Caki2 (cell line): Measurements from ENCODE around the gene SYNJ2. TPM values are rescaled to one million over a fixed set of nuclear protein-coding genes. Genes with fewer than 3 reads are reported as not detected.

Source experiments
- DNase-seq: peaks from one replicate; pipeline ENCODE4 v3.0.0-alpha.2; 2015; ENCODE audit warnings: low read depth
- in situ Hi-C: cut with HindIII; loops from 2 replicates; pipeline ENCODE4 v1.10.0; 2016; ENCODE audit warnings: low sequenced_read_pairs, low pct_unique_long_range_greater_than_20kb, mixed read lengths
- total RNA-seq: library from RNA; depleted of rRNA; stranded (reverse); fragments of >200 nt; shearing (Covaris generic); gene quantifications from 2 replicates; pipeline ENCODE4 v1.2.3, GENCODE V29; 2014; ENCODE audit warnings: low replicate concordance

SYNJ2 gene
- total RNA-seq, 1 experiment from 2014 or later, result 21.3 TPM

DNA sequence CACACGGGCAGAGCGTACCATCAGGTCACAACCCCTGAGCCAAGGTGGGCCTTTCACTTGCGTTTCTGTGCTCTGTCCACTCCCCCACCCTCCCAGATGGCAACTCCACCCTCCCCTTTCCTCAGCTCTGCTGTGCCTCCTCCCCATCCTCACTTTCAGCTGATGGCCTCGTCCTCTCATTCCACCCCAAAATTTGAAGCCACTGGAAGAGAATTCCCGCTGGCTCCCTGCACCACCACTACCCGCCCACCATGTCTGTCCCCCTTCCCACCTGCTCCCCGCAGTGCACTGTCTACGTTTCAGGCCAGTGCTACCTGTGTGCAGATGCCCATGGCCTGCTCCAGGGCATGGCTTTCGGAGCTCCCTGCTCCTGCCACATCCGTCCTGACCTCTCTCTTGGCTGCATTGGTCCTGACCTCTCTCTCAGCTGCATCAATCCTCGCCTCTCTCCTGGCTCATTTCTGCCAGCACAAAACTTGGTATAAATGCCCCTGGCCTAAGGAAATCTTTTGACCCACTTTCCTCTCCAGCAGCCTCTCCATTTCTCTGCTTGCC lies 24.0 kb downstream of the SYNJ2 start:
- no peak for DNase-seq
- in situ Hi-C loops, result no loop called here

DNA sequence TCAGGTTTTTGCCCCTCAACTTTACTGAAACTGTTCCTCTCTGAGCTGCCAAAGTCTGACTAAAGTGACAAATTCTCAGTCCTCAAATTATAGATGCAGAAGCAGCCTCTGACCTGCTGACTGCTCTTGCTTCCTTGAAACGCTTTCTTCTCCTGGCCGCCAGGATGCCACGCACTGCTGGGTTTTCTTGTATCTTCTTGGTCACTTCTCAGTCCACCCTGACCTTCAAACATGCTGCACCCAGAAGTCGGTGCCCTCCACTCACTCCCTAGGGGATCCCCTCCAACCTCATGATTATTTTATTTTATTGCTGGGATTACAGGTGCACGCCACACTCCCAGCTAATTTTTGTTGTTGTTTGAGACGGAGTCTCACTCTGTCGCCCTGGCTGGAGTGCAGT lies 24.7 kb downstream of the SYNJ2 start:
- in situ Hi-C loops, result no loop called here
- DNase-seq, result no peak

DNA sequence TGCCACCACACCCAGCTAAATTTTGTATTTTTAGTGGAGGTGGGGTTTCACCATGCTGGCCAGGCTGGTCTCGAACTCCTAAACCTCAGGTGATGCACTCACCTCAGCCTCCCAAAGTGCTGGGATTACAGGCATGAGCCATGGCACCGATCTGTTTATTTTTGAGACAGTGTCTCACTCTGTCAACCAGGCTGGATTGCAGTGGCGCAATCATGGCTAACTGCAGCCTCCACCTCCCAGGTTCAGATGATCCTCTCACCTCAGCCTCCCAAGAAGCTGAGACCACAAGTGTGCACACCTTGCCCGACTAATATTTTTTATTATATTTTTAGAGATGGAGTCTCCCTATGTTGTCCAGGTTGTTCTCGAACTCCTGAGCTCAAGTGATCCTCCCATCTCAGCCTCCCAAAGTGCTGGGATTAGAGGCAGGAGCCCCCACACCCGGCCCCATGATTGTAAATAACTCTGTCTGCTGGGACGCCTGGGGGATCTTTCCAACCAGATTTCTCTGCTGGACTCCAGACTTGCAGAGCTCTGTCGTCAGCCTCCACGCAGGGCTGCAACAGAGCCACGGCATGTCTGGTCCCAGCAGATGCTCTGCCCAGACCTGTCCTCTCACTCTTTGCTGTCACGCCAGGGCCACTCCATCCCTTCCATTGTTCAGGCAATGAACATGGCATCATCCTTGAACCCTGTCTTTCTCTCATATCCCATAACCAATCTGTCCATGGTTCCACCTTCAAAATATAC lies 25.3 kb downstream of the SYNJ2 start:
- in situ Hi-C loops, result no loop called here
- DNase-seq, result no peak

DNA sequence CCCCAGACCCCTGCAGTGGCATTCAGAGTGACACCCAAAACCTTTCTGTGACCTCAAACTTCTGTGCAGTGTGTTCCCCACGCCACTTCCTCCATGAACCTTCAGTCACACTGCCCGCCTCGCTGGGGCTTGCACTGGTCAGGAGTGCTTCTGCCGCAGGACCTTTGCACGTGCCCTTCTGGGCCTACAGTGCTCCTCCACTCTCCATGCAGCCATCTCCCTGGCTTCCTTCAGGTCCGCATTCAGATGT lies 27.1 kb downstream of the SYNJ2 start:
- DNase-seq, result no peak
- in situ Hi-C loops, result no loop called here

DNA sequence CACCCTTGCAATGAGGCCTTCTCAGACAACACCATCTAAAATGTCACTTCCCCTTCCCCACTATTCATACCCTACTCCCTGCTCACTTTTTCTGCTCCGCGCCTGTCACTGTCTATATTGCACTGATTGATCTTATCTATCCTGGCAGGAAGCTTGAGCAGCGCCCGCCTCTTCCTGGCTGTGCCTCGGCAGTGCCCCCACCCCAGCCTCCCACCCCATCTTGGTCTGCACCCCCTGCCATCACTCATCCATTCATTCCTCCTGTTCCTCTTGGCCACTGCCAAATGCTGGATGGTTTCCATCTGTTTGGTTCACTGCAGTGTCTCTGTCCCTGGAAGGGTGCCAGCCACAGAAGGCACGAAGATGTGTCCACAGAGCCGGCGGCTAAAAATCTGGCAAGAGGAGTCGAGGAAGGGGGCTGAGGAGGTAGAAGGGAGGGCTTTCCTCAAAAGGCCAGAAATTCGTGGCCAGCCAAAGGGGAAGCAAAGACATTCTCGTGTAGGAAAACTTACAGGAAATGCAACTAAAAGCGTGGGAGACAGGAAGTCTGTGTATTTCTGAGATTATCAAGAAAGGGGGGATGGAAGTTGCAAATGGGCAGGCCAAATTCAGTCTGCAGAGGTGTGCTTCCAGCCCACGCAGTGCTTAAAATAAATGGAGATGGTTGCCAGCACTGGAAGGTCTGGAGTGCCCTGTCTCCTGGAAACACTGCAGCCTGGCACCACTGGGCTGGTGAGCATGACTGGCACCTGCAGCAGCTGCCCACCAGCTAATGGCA lies 27.6 kb downstream of the SYNJ2 start:
- in situ Hi-C loops, result no loop called here
- DNase-seq, result no peak

DNA sequence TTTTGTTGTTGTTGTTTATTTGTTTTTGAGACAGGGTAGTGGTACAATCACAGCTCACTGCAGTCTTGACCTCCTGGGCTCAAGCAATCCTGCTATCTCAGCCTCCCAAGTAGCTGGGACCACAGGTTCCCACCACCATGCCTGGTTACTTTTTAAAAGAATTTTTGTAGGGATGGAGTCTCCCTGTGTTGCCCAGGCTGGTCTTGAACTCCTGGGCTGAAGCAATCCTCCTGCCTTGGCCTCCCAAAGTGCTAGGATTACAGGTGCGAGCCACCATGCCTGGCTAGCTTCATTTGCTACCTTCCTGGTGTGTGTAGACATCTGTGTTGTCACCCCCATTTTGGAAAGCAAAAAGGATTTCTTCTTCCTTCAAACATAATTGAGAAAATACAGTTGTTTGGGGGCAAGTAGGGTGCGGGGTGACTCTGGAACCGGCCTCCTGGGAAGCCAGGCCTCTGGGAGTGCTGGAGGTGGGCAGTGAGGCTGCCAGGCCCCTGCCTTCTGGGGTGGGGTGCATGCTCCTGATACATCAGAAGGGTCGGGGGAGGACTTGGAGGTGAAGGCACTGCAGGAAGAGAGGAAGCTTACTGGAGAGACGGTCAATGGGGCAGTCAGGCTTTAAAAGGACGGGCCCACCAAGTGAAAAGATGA lies 28.4 kb downstream of the SYNJ2 start:
- in situ Hi-C loops, result no loop called here
- no peak for DNase-seq

DNA sequence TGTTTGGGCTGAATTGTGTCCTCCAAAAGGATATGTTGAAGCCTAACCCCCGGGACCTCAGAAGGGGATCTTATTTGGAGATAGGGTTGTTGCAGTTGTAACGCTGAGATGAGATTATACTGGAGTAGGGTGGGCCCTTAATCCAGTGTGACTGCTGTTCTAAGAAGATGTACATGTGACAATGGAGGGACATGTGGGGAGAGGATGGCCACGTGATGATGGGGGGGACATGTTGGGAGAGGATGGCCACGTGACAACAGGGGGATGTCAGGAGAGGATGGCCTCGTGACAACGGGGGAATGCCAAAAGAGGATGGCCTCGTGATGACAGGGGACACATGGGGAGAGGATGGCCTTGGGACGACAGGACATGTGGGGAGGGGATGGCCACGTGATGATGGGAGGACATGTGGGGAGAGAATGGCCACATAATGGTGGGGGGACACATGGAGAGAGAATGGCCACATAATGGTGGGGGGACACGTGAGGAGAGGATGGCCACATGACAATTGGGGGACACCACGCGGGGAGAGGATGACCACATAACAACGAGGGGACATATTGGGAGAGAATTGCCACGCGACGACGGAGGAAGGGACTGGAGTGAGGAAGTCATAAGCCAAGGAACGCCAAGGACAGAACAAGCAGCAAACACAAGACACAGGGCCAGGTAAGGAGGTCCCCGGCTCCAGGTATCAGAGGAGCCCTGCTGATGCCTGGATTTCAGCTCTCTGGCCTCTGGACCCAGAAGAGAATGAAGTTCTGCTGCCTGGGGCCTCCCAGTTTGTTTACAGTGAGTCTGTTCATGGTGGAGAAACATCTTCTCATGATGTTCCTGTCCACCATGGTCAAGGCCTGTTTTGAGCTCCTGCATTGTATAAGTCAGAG lies 29.2 kb downstream of the SYNJ2 start:
- in situ Hi-C loops, result no loop called here
- no peak for DNase-seq

DNA sequence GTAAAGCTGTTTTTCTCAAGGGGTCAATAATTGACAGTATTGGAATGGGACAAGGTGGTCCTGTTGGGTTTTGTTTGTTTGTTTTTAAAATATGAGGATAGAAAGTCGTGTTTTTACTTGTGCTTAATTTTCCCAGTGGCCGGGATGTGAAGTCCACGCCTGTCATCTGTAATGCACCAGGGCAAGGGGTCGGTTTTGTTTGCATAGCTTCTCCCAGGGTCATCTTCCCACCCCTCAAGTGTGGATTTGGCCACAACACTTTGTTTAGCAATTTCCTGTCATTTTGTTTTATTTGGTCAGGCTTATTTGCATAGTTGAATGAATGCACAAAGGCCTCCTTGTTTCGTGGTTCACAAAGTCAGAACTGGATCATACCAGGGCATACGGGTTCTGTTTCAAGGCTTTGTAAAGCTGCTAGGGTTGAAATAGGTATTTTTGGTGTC lies 29.8 kb downstream of the SYNJ2 start:
- no peak for DNase-seq
- in situ Hi-C loops, result no loop called here

DNA sequence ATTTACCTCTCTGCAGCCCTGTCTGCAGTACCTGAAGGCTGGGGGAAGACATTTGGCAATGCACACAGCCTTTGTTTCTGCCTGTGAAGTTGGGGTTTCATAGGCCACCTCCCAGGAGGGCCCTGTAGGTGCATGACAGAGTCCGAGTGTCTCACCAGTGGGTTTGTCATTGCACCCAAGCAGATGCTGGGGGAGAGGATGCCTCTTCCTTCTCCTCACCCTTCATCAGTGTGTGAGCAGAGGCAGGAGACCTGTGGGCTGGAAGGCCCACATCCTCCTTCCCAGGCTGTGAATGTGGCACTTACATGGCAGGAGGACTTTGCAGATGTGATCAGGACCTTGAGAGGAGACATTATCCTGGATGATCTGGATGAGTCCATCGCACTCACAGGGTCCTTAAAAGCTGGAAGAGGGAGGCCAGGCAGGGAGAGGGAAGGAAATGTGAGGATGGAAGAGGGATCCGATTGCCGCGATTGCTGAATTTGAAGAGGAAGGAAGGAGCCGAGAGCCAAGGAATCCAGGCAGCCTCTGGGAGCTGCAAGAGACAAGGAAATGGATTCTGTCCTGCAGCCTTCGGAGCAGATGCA lies 30.4 kb downstream of the SYNJ2 start:
- DNase-seq, result no peak
- in situ Hi-C loops, result no loop called here

DNA sequence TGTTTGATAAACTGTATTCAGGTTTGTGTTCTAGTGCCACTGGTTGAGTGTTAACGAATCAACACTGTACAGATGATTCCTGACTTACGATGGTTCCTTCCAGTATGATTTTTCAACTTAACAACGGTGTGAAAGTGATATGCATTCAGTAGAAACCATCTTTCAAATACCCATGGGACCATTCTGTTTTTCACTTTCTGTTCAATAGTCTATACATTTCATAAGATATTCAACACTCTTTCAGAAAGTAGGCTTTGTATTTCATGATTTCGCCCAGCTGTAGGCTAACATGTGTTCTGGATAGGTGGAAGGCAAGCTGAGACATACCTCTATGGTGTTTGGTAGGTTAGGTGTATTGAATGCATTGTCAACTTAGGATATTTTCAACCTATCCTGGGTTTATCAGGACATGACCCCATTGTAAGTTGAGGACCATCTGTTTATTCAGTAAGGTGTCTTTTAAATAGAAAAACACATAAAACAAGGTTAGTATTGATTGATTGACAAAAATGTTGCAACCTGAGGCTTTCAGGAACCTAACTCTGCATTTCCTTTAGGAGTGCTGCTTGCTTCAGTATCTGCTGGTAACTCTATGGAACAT lies 32.3 kb downstream of the SYNJ2 start:
- DNase-seq, result no peak
- in situ Hi-C loops, result no loop called here

DNA sequence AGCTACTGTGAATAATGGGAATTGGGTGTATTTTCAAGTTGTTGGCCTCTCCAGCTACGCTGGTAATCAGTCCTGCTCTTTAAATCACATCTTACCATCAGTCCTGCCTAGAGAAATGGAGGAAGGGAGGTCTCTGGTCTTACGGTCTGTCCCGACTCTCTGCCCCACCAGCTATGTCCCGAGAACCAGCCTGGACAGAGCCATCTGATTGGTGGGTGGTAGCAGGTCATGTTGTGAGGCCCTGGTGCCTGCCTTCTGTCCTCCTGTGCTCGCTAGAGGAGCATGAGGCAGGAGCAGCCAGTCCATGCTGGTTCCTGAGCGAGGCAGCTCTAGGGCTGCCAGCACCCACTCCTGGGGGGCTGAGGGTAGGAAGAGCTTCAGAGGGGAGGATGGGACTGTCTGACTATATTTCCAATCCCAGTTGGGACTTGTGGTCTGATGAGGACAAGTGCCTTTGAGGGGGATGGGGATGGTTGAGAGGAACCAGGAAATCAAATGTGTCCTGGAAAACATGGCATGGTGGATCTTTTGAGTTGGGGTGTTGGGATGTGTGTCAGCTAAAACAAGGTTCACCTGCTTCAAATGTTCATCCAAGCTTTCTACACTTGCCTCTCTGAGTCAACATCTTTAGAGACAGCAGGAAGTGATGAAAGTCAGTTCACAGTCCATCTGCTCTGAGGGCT lies 33.0 kb downstream of the SYNJ2 start:
- in situ Hi-C loops, result no loop called here
- no peak for DNase-seq

DNA sequence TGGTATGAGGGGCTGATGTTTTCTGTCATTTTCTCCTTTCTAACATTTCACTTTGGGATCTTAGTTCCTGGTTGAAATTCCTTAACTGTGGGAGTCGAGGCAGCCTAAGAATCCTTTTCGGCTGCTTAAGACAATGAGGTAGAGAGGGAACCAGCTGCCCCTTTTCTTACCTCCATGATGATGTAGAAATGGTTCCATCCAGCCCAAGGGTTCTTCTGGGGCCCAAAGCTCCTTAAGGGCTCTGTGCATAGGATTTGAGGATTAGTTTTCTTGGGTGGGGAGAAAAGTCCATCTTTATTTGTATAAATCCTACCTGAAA lies 33.5 kb downstream of the SYNJ2 start:
- no peak for DNase-seq
- in situ Hi-C loops, result no loop called here

DNA sequence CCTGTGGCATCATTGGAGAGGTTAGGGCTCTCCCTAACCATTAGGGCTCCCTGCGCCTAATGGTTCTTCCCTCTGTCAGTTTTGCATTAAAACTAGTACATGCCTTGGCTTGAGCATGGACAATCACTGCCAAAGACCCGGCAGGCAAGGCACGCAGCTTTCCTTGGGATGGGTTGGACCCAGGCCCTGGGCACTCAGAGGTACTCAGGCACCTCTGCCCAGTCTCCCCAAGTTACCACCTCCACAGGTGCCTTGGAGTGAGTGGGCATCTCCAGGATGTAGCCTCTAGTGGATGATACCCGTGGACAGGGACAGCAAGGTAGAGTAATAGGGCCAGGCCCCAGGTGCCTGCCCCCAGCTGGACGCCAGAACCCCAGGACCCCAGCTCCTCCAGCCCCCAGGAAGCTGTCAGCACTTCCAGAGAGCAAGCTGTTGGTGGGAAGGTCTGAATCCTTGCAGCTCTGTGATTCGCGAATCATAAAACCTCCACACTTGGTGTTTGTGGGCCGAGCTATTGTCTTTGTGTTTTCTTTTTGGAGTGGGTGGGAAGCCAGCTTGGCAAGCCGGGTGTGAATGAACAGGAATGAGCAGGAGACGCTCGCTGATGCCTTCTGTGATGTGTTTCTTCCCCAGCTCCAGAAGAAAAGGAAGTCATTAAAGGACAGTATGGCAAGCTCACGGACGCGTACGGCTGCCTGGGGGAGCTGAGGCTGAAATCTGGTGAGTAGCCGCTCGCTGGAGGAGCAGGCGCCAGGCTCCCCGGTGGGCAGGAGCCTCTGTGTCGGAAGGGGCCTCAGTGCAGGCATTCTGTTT lies 35.1 kb downstream of the SYNJ2 start:
- in situ Hi-C loops, result no loop called here
- no peak for DNase-seq

DNA sequence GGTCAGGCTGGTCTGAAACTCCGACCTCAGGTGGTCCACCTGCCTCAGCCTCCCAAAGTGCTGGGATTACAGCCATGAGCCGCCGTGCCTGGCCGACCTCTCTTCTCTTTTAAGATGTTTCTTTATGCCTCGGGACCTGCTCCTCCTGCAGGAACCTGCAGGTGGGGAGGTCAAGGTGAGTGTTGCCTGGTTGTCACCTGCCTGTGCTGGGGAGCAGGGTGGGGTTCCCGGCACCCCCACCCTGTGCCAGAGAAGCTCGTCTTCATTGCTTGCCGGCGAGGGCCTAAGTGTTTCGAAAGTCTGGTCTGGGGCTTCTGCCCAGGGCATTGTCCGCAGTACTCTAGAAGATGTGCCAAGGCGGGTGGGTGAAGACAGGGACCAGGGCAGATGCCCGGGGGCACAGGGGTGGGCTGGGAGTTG lies 36.0 kb downstream of the SYNJ2 start:
- DNase-seq, result no peak
- in situ Hi-C loops, result no loop called here

DNA sequence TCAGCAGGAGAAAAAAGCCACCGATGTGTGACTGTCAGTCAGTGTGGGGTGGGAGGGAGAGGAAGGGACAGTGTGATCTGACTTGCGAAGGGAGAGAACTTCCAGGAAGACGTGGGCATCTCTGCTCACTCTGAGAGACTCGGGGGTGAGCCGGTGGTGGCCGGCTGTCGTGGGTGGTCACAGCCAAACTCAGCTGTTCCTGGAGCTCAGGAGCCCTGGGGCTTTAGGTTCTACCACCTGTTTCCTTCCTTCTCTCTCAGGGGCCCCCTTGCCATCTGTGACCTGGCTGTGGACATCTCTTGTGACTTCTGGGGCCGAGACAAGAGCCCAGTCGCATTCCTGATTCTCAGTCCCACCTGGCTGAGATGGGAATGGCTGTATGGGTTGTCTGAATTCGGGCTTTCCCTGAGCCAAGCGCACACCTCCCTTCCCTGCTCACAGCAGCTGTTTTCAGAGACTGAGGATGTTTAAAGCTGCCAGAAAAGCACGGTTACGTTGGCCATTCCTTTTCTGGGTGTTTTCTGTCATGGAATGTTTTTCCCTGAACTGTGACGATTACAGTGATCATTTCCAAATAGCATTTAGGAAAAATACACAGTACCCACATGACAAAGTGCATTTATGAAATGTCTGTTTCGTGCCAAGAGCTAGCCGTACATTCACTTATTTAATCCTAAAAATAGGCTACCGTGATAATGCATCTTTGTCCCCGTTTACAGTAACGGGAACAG lies 36.5 kb downstream of the SYNJ2 start:
- DNase-seq, result no peak
- in situ Hi-C loops, result no loop called here

DNA sequence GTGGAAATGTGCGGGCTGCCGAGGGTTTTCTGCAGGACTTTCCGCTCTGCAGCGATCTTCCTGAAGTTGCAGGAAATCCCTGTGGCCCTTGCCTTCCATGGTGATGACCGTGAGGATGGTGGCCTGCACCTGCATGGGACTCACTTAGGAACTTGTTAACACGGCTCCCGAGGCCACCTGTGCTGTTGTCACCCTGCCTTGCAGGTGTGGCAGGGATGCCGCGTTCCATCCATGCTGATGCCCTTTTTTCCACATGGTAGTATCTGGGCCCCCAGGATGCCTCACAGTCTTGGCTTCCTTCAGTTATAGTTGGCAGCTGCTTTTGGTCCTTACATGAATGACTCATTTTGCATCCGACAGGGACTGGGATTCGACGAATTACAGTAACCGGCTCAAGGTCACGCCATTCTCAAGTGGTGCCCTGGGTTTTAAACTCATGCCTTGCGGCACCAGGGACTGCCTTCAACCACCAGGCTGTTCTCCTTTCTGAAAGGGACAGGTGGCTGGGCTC lies 37.2 kb downstream of the SYNJ2 start:
- DNase-seq, result no peak
- in situ Hi-C loops, result no loop called here
